HUES48 (cell line): ENCODE results near the gene ATCAY.
"Not testable (repeated sequence)": the region's sequence is repeated elsewhere in the genome, so short reads cannot be mapped to it uniquely, and the experiment has no call there.

Experiments used
- H3K27ac ChIP-seq: one replicate; pipeline ENCODE4 v1.7.0; 2013; ENCODE audit warnings: low read depth, low read length, inconsistent platforms
- H3K27me3 ChIP-seq: 2 replicates; pipeline ENCODE4 v1.6.1; 2013; ENCODE audit warnings: mild to moderate bottlenecking, low read length; ENCODE audit not compliant: control insufficient read depth, insufficient read depth
- H3K36me3 ChIP-seq: 2 replicates; pipeline ENCODE4 v1.6.1; 2013; ENCODE audit warnings: low read length; ENCODE audit not compliant: control insufficient read depth, insufficient read depth
- H3K4me1 ChIP-seq: 2 replicates; pipeline ENCODE4 v1.6.1; 2013; ENCODE audit warnings: mild to moderate bottlenecking, low read length; ENCODE audit not compliant: control insufficient read depth, insufficient read depth
- H3K4me3 ChIP-seq: 2 replicates; pipeline ENCODE4 v1.5.1; 2013; ENCODE audit warnings: mild to moderate bottlenecking, low read depth, low read length
- H3K9ac ChIP-seq: 2 replicates; pipeline ENCODE4 v1.6.1; 2013; ENCODE audit warnings: mild to moderate bottlenecking, low read depth, low read length, moderate library complexity
- H3K9me3 ChIP-seq: 2 replicates; pipeline ENCODE4 v1.6.1; 2013; ENCODE audit warnings: low read length; ENCODE audit not compliant: control insufficient read depth, insufficient read depth

The ATCAY gene

DNA sequence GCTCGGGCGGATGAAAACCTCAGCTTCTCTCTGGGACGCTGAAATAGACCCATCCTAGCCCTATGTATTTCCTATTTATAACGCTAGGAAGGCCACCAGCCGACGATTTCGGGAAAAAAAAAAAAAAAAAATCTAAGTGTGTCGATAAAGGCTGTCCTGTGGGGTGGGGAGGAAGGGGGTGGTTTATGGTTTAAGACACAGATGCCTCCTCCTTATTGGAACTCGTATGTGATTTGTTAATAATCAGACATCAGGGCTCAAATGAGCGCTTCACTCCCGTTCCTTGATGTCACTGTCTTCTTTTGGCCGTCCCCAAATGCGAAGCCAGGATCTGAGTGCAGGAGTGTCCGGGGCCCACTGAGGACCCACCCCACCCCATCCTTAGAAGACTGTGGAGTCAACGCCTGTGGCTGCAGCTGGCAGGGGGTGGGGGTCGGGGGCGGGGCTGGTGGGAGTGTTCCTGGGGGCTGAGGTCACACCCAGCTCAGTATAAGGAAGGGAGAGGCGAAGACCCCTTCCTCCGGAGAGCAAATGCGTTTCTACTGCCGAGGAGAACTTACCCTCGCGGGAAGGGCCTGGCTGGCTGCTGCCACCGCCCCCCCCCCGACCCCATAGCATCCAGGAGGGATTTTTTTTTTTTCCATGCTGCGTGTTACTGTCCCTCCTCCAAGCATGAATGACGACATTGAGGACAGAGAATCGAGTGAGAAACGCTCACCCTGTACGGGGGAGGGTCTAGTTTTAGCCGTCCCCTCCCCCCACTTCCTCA lies 971 bp downstream of the ATCAY start:
- peaks cover 3% of the 10 kb centered on the region; the same call in 1 of the 2 replicates for H3K27me3 ChIP-seq
- H3K27ac ChIP-seq = no peak overlapping the region
- peaks cover 4% of the 10 kb centered on the region; the same call in 1 of the 2 replicates for H3K36me3 ChIP-seq
- no peaks in the 10 kb centered on the region for H3K9me3 ChIP-seq
- peak overlapping the region; percentile 55 for H3K9ac ChIP-seq
- H3K4me3 ChIP-seq = peak overlapping the region; percentile 84
- no peaks in the 10 kb centered on the region for H3K4me1 ChIP-seq

DNA sequence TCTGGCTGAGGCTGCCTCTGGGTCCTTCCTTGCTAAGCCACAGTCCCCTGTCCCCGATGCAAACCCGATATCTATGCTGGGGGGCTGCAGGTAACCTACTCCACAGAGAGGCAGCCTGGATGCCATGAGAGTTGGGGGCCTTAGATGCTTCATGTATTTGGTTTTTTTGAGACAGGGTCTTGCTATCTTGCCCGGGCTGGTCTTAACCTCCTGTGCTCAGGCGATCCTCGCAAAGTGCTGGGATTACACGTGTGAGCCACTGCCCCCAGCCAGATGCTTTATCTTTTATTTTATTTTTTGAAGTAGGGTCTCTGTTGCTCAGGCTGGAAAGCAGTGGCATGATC lies 1.5 kb downstream of the ATCAY start:
- peaks cover 3% of the 10 kb centered on the region; the same call in 1 of the 2 replicates for H3K27me3 ChIP-seq
- H3K4me1 ChIP-seq = no peaks in the 10 kb centered on the region
- H3K9ac ChIP-seq = no peak overlapping the region; the same call in 1 of the 2 replicates
- H3K9me3 ChIP-seq = no peaks in the 10 kb centered on the region
- peaks cover 7% of the 10 kb centered on the region for H3K36me3 ChIP-seq
- H3K27ac ChIP-seq = no peak overlapping the region
- H3K4me3 ChIP-seq = peak overlapping the region; percentile 84

DNA sequence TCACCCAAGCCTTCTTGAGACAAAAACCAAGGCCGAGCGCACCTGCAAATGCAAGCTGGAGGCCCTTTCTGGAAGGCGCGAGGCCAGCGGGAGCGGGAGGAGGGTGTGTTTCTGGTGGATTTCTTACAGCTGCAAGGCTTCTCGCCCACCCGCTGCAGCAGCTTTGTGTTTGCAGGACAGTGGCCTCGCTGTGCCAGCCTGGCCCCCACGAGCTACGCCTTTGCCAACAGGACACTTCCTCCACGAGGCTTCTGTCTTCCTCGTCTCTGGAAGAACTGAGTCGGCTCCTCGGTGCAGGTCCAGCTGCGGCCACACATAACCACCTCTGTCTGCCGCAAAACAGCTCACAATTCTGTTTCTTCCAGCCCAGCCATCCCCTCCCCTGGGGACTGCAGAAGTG lies 10.1 kb downstream of the ATCAY start:
- Histone ChIP-seq H3K4me3 (no peak overlapping the region), H3K27me3 (no peaks in the 10 kb centered on the region), H3K4me1 (no peaks in the 10 kb centered on the region)

DNA sequence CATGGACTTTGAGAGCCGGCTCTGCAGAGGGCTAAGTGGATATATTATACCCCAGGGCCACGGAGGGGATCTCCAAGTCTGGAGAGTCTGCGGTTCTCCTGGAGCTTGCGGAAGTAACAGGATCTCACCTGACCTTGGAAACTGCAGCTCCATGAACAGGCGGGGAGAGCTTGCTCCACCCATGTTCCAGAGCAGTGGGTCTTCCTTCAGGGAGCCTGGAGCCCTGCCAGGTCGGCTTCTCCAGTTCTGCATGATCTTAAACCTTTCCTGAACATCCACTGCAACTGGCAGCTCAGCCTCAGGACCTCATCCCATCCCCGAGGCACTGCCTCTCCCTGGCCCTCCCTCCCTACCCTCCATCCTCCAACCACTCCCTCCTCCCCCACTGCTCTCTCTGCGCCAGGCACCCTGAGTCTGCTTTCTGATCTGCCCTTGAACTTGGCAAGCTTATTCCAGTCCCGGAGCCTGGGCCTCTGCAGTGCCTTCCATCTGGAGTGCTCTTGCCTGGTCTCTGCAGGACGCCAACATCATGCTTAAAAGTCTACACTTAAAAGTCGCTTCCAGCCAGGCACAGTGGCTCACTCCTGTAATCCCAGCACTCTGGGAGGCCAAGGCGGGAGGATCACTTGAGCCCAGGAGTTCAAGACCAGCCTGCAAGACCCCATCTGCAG lies 13.2 kb downstream of the ATCAY start:
- Histone ChIP-seq H3K9ac (no peak overlapping the region), H3K27ac (no peak overlapping the region), H3K27me3 (no peaks in the 10 kb centered on the region), H3K9me3 (peaks cover 7% of the 10 kb centered on the region), H3K36me3 (peaks cover 37% of the 10 kb centered on the region), H3K4me3 (no peak overlapping the region), H3K4me1 (no peaks in the 10 kb centered on the region)

More for the DNA sequence above, 10.1 kb downstream of the ATCAY start:
- no peak overlapping the region for H3K9ac ChIP-seq
- peaks cover 36% of the 10 kb centered on the region for H3K36me3 ChIP-seq
- H3K9me3 ChIP-seq = no peaks in the 10 kb centered on the region
- no peak overlapping the region for H3K27ac ChIP-seq

DNA sequence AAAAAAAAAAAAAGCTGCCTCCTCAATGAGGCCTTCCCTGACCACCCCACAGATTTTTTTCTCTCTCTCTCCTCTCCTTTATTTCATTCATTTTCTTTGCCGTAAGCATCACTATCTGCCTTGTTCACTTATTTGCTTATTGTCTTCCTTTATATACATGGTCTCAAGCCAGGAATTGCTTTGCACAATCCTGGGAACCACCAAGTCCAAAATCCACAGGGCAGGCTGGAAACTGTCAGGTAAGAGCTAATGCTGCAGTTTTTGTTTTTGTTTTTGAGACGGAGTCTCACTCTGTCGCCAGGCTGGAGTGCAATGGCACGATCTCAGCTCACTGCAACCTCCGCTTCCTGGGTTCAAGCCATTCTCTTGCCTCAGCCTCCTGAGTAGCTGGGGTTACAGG lies 14.5 kb downstream of the ATCAY start:
- H3K4me1 ChIP-seq, H3K27ac ChIP-seq, H3K27me3 ChIP-seq, H3K9me3 ChIP-seq, H3K9ac ChIP-seq, H3K4me3 ChIP-seq: not testable (repeated sequence)
- H3K36me3 ChIP-seq = peaks cover 31% of the 10 kb centered on the region

DNA sequence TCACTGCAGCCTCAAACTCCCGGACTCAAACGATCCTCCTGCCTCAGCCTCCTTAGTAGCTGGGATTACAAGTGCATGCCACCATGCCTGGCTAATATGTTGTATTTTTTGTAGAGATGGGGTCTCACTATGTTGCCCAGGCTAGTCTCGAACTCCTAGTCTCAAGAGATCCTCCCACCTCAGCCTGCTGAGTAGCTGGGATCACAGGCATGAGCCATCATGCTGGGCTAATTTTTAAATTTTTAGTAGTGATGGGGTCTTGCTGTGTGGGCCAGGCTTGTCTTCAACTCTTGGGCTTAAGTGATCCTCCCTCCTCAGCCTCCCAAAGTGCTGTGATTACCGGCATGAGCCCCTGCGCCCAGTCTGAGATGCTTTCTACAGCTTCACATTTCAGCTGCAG lies 15.3 kb downstream of the ATCAY start:
- Histone ChIP-seq H3K4me3 (no peak overlapping the region), H3K4me1 (no peaks in the 10 kb centered on the region), H3K27me3 (no peaks in the 10 kb centered on the region), H3K9me3 (peaks cover 7% of the 10 kb centered on the region), H3K9ac (no peak overlapping the region), H3K36me3 (peaks cover 27% of the 10 kb centered on the region), H3K27ac (no peak overlapping the region)

DNA sequence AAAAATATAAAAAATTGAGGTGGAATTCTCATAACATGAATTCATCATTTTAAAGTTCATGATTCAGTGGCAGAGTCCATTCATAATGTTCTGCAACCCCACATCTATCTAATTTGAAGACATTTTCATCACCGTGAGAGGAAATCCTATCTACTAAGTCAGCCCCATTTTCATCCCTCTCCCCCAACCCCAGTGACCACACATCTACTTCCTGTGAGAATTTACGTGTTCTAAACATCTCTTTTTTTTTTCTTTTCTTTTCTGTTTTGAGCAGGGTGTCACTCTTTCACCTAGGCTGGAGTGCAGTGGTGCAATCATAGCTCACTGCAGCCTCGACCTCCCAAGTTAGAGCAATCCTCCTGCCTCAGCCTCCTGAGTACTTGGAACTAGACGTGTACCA lies 17.5 kb downstream of the ATCAY start:
- Histone ChIP-seq H3K9ac (no peak overlapping the region), H3K27ac (no peak overlapping the region), H3K9me3 (peaks cover 7% of the 10 kb centered on the region), H3K4me1 (no peaks in the 10 kb centered on the region), H3K27me3 (no peaks in the 10 kb centered on the region), H3K36me3 (peaks cover 22% of the 10 kb centered on the region), H3K4me3 (no peak overlapping the region)

DNA sequence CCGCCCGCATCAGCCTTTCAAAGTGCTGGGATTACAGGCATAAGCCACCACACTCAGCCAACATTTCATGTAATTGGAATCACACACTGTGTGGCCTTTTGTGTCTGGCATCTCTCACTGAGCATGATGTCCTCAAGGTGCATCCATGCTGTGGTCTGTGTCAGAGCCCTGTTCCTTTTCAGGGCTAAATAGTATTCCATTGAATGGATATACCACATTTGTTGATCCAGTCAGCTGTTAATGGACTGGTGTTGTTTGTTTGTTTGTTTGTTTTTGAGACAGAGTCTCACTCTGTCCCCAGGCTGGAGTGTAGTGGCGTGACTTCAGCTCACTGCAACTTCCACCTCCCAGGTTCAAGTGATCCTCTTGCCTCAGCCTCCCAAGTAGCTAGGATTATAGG lies 17.9 kb downstream of the ATCAY start:
- no peak overlapping the region for H3K4me3 ChIP-seq
- H3K9ac ChIP-seq = no peak overlapping the region
- H3K27me3 ChIP-seq = no peaks in the 10 kb centered on the region
- H3K9me3 ChIP-seq = peaks cover 7% of the 10 kb centered on the region
- no peaks in the 10 kb centered on the region for H3K4me1 ChIP-seq
- H3K27ac ChIP-seq = no peak overlapping the region
- H3K36me3 ChIP-seq = peaks cover 22% of the 10 kb centered on the region

DNA sequence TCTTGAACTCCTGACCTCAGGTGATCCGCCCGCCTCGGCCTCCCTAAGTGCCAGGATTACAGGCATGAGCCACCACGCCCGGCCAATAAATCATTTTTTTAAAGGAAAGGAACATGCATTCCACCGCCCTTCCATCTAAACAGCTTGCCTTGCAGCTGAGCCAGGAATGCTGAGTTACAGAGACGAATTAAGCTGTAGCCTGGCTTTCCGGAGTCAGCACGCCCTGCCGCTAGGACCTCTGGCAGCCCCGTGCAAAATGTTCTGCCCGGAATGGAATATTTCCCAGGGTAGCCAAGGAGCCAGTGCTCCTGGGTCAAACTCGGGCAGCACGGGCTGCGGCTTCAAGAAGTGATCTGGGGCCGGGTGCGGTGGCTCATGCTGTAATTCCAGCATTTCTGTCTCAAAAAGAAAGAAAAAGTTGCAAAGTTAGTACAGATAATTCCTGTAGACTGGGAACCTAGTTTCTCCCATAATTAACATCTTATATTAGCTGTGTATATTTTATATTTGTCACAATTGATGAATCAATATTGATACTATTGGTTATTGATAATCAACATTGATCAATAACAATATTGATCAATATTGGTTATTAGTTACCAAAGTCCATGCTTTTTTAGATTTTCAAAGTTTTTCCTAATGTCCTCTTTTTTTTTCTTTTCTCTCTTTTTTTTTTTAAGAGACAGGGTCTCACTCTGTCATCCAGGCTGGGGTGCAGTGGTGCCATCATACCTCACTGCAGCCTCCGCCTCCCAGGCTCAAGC lies 19.2 kb downstream of the ATCAY start:
- no peaks in the 10 kb centered on the region for H3K4me1 ChIP-seq
- H3K36me3 ChIP-seq = peaks cover 26% of the 10 kb centered on the region
- no peaks in the 10 kb centered on the region for H3K27me3 ChIP-seq
- H3K9me3 ChIP-seq = peaks cover 7% of the 10 kb centered on the region
- no peak overlapping the region for H3K9ac ChIP-seq
- no peak overlapping the region for H3K4me3 ChIP-seq
- H3K27ac ChIP-seq = no peak overlapping the region

DNA sequence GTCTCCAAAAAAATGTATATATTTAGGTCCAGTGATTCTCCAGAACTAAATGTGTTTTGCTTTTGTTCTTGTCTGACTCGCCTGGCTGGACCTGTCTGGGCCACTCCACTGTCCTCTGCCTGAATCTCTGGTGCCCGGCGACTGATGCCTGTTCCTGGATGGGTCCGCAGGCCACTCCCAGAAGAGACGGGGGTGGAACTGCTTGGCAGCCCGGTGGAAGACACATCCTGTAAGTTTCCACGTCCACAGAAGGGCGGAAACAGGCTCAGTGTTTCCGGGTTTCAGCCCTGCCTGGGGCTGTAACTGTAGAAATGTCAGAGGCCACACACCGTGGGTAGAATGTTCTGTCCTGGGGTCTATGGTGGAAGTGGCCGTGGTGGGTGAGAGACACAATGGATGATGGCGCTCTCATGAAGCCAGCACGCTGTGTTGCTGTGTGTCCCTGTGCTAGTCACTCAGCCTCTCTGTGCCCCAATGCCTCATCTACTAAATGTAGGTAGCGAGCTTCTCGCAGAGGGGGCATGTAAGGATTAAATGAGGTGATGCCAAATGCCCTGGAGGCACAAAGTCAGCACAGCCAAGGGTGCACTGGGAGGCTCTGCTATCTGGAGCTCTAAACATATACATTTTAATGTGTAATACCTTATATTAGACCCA lies 22.0 kb downstream of the ATCAY start:
- Histone ChIP-seq H3K4me3 (no peak overlapping the region), H3K27ac (no peak overlapping the region), H3K36me3 (peaks cover 33% of the 10 kb centered on the region), H3K9ac (no peak overlapping the region), H3K4me1 (no peaks in the 10 kb centered on the region), H3K27me3 (no peaks in the 10 kb centered on the region), H3K9me3 (peaks cover 7% of the 10 kb centered on the region)
